Natural killer cell (primary cell): ENCODE data around the gene CTTN. TPM values are rescaled to one million over a fixed set of nuclear protein-coding genes. Genes with fewer than 3 reads are reported as not detected.

Source experiments
- ATAC-seq, 3 donors: fragments of 150-1000 bp in 2 of 3; fragments of 200-7000 bp in 1 of 3; cut with Tn5 transposase; 1 replicate in 1 of 3; 2 replicates in 2 of 3; pipeline ENCODE4 v1.10.0; 2021; ENCODE audit warnings: mild to moderate bottlenecking in 2 of 3, moderate library complexity in 2 of 3
- DNase-seq, 2 donors: peaks; one replicate each; pipeline versions ENCODE4 v3.0.0 to v3.0.0-alpha.2; 2013 to 2021; ENCODE audit warnings: mixed read lengths in 1 of 2
- H3K27ac ChIP-seq: one replicate; pipeline ENCODE4 v1.5.1; 2013; ENCODE audit warnings: mild to moderate bottlenecking, low read length
- H3K27me3 ChIP-seq: one replicate; pipeline ENCODE4 v1.6.1; 2013; ENCODE audit warnings: low read length; ENCODE audit not compliant: control insufficient read depth, insufficient read depth
- H3K36me3 ChIP-seq: one replicate; pipeline ENCODE4 v1.6.1; 2013; ENCODE audit warnings: low read length; ENCODE audit not compliant: control insufficient read depth, insufficient read depth
- H3K4me1 ChIP-seq: one replicate; pipeline ENCODE4 v1.6.1; 2013; ENCODE audit warnings: low read length; ENCODE audit not compliant: control insufficient read depth, insufficient read depth
- H3K4me3 ChIP-seq: one replicate; pipeline ENCODE4 v1.5.1; 2013; ENCODE audit warnings: low read length
- H3K9me3 ChIP-seq: one replicate; pipeline ENCODE4 v1.6.1; 2013; ENCODE audit warnings: low read length; ENCODE audit not compliant: control insufficient read depth, insufficient read depth
- H3K27ac Mint-ChIP-seq, 2 donors: one replicate each; pipeline ENCODE4 v1.8.0; 2022; ENCODE audit warnings: mild to moderate bottlenecking in 2 of 2, mixed read lengths in 2 of 2, moderate library complexity in 1 of 2
- H3K27me3 Mint-ChIP-seq, 2 donors: one replicate each; pipeline ENCODE4 v1.8.0; 2022; ENCODE audit warnings: low read depth in 2 of 2, mixed read lengths in 2 of 2
- H3K36me3 Mint-ChIP-seq: one replicate; pipeline ENCODE4 v1.8.0; 2022; ENCODE audit warnings: mixed read lengths
- H3K4me1 Mint-ChIP-seq, 2 donors: one replicate each; pipeline ENCODE4 v1.8.0; 2022; ENCODE audit warnings: mixed read lengths in 2 of 2
- H3K4me3 Mint-ChIP-seq: one replicate; pipeline ENCODE4 v1.8.0; 2022; ENCODE audit warnings: mild to moderate bottlenecking, moderate library complexity, mixed read lengths
- H3K9me3 Mint-ChIP-seq, 2 donors: one replicate each; pipeline ENCODE4 v1.8.0; 2022; ENCODE audit warnings: mixed read lengths in 2 of 2
- WGBS: methylation state at CpG from one replicate; pipeline ENCODE4 v1.1.7; 2013; ENCODE audit warnings: missing lambda C conversion rate; ENCODE audit not compliant: insufficient coverage; 5-methylcytosine and 5-hydroxymethylcytosine counted together
- intact Hi-C: fragments of 100-400 bp; cut with micrococcal nuclease; formaldehyde crosslinking; loops from one replicate; pipeline ENCODE4 v1.14.2; 2022
- total RNA-seq, 4 donors: library from RNA; stranded (reverse); fragments of 120-200 nt in 1 of 4; gene quantifications; one replicate each; pipeline versions ENCODE4 v1.2.3 to v1.2.4, GENCODE V29; 2013 to 2022
- TF ChIP-seq, protein P1 (sequence below): fragments of 200-600 bp; IDR thresholded peaks from one replicate; pipeline ENCODE4 v1.8.0; 2022; ENCODE audit warnings: antibody characterized with exemption

Gene CTTN
- total RNA-seq, 3 donors from 2014 or later (not counting 1 experiment from before 2014, with no cell fraction given), result 0.59 to 5.8 (median 1.8) TPM

DNA sequence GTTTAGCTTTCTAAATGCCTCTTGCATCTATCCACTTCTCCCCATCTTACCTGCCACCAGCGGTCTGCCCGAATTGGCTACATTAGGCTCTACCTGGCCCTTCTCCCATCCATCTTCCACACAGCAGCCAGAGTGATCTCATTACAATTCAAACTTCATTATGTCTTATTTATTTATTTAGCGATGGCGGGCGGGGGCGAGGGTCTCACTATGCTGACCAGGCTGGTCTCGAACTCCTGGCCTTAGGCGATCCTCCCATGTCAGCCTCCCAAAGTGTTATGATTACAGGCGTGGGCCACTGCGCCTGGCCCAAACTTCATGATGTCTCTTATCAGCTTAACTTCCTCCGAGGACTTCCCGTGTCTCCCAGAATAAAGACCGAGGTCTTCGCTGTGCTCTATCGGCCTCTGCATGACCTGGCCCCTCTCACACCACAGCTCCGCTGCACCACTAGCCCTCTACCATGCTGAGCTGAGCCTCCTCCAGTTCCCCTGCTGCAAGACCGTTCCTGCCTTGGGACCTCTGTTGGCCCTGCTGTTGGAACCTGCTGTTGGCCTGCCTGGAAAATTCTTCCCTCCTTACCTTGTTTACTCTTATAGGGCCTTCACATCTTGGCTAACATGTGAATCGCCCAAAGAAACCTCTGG, 870 bp upstream of the CTTN start:
- ATAC-seq, result peak in 2 of 3 donors; percentile 7 to 13
- H3K4me3 Mint-ChIP-seq, result peak overlapping the region; percentile 75
- intact Hi-C loops, result no loop called here
- Histone ChIP-seq H3K4me1 (peaks cover 25% of the 10 kb centered on the region), H3K4me3 (peak overlapping the region; percentile 21), H3K27ac (no peak overlapping the region), H3K27me3 (peaks cover 54% of the 10 kb centered on the region), H3K36me3 (no peaks in the 10 kb centered on the region), H3K9me3 (no peaks in the 10 kb centered on the region)
- TF ChIP-seq, protein P1, sequence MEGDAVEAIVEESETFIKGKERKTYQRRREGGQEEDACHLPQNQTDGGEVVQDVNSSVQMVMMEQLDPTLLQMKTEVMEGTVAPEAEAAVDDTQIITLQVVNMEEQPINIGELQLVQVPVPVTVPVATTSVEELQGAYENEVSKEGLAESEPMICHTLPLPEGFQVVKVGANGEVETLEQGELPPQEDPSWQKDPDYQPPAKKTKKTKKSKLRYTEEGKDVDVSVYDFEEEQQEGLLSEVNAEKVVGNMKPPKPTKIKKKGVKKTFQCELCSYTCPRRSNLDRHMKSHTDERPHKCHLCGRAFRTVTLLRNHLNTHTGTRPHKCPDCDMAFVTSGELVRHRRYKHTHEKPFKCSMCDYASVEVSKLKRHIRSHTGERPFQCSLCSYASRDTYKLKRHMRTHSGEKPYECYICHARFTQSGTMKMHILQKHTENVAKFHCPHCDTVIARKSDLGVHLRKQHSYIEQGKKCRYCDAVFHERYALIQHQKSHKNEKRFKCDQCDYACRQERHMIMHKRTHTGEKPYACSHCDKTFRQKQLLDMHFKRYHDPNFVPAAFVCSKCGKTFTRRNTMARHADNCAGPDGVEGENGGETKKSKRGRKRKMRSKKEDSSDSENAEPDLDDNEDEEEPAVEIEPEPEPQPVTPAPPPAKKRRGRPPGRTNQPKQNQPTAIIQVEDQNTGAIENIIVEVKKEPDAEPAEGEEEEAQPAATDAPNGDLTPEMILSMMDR, result no peak
- peak overlapping the region in 1 of 2 donors; percentile 32 for H3K27ac Mint-ChIP-seq
- H3K4me1 Mint-ChIP-seq, result peaks cover 18 to 20% of the 10 kb centered on the region in 2 donors
- no peak for DNase-seq
- H3K36me3 Mint-ChIP-seq, result no peaks in the 10 kb centered on the region
- no peaks in the 10 kb centered on the region for H3K9me3 Mint-ChIP-seq
- 35% methylated on average over 18 of the region's 18 CpGs for WGBS
- H3K27me3 Mint-ChIP-seq, result peaks cover 62 to 63% of the 10 kb centered on the region in 2 donors

DNA sequence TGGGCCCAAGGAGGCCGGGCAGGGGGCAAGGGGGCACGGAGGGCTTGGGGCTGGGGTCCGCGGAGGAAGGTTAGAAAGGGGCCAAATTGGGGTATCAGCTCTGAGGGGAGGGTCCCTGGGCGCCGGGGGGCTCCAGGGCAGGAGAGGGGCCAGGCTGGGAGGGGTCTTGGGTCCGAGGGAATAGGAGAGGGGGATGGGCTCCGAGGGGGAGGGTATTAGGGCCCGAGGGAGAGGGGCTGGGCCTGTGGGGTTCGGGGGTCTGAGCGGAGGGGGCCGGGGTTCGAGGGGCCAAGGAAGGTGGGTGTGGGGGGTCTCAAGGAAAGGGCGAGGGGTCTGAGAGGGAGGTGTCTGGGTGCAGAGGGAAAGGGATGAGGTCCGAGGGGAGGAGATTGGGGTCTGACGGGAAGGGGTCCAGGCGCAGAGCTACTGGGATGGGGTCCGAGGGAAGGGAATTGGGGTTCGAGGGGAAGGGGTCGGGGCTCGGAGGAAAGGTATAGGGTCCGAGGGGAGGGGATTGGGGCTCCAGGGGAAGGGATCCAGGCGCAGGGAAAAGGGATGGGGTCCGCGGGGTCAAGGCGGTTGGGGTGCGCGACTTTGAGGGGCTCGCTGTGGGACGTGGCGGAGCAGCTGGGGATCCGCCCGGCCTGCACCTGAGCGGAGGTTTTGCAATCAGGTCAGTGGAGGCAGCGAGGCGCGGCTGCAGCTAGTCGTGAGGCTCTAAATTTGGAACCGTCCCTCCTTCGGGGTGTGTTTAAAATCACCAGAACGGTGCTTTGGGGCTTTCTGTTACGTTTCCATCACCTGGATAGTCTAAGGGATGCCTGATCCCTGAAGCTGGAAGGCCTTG, 728 bp downstream of the CTTN start:
- 4% methylated on average over 42 of the region's 42 CpGs for WGBS
- ATAC-seq (no peak), DNase-seq (no peak)
- no peaks in the 10 kb centered on the region for H3K9me3 Mint-ChIP-seq
- intact Hi-C loops, result no loop called here
- TF ChIP-seq, protein P1, result no peak
- peaks cover 18 to 22% of the 10 kb centered on the region in 2 donors for H3K4me1 Mint-ChIP-seq
- H3K27me3 Mint-ChIP-seq, result peaks cover 51 to 62% of the 10 kb centered on the region in 2 donors
- Histone ChIP-seq H3K27me3 (peaks cover 57% of the 10 kb centered on the region), H3K9me3 (no peaks in the 10 kb centered on the region), H3K36me3 (no peaks in the 10 kb centered on the region), H3K27ac (no peak overlapping the region), H3K4me1 (peaks cover 25% of the 10 kb centered on the region), H3K4me3 (no peak overlapping the region)
- peak overlapping the region; percentile 75 for H3K4me3 Mint-ChIP-seq
- H3K36me3 Mint-ChIP-seq, result no peaks in the 10 kb centered on the region
- H3K27ac Mint-ChIP-seq, result peak overlapping the region; percentile 20 to 75

DNA sequence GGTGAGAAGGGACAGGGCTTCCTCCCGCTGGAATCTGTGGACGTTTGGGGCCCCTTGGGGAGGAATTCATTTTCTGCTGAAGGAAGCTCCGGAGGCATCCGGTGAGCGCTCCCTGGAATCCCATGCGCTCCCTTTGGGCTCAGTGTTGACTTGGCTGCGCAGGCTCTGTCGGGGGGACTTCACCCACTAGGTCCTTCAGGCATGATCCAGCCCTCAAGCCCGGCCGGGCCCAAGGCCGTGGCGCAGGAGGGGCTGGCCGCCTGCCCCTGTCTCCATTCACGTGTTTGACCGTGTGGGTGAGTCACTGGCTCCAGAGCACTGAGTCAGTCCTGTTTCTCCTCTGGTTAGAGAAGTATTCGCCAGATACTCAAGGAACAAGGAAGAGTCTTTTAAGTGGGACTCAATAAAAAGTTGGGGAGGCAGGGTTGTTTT, 1.4 kb downstream of the CTTN start:
- Mint-ChIP-seq H3K36me3 (no peaks in the 10 kb centered on the region), H3K9me3 (no peaks in the 10 kb centered on the region), H3K27me3 (peaks cover 48 to 62% of the 10 kb centered on the region in 2 donors), H3K4me1 (peaks cover 18 to 22% of the 10 kb centered on the region in 2 donors), H3K4me3 (peak overlapping the region; percentile 75), H3K27ac (peak overlapping the region in 1 of 2 donors; percentile 75)
- no peak overlapping the region for H3K4me3 ChIP-seq
- 62% methylated on average over 16 of the region's 16 CpGs for WGBS
- TF ChIP-seq, protein P1, result no peak
- intact Hi-C loops, result no loop called here
- no peaks in the 10 kb centered on the region for H3K36me3 ChIP-seq
- DNase-seq (no peak), ATAC-seq (no peak)
- H3K27ac ChIP-seq, result no peak overlapping the region
- H3K9me3 ChIP-seq, result no peaks in the 10 kb centered on the region
- H3K4me1 ChIP-seq, result peaks cover 25% of the 10 kb centered on the region
- peaks cover 57% of the 10 kb centered on the region for H3K27me3 ChIP-seq
